NCI-H2029 treated with DMSO at 0.1 percent for 48 hours (cell line): ENCODE results near the gene EN2.
"Not testable (repeated sequence)": the region's sequence is repeated elsewhere in the genome, so short reads cannot be mapped to it uniquely, and the experiment has no call there.

Experiments used
- DNase-seq: peaks from one replicate; lab custom pipeline; 2025; lab: John Stamatoyannopoulos, UW

Gene EN2

GRCh38 chr7:155425887-155426286 is 32.0 kb upstream of the EN2 start:
- DNase-seq, result no peak

- DNase-seq, result no peak
Observed at GRCh38 chr7:155426543-155427410, 31.2 kb upstream of the EN2 start.

- no peak for DNase-seq
Observed at GRCh38 chr7:155427411-155428038, 30.4 kb upstream of the EN2 start.

GRCh38 chr7:155428171-155428834 is 29.6 kb upstream of the EN2 start:
- no peak for DNase-seq

- no peak for DNase-seq
Observed at GRCh38 chr7:155429651-155430050, 28.3 kb upstream of the EN2 start.

GRCh38 chr7:155430606-155431005 is 27.3 kb upstream of the EN2 start:
- no peak for DNase-seq

- no peak for DNase-seq
Observed at GRCh38 chr7:155431231-155431630, 26.7 kb upstream of the EN2 start.

- no peak for DNase-seq
Observed at GRCh38 chr7:155431711-155432110, 26.2 kb upstream of the EN2 start.

GRCh38 chr7:155435110-155435509 is 22.8 kb upstream of the EN2 start:
- no peak for DNase-seq

GRCh38 chr7:155437836-155438235 is 20.1 kb upstream of the EN2 start:
- no peak for DNase-seq

GRCh38 chr7:155438777-155439176 is 19.2 kb upstream of the EN2 start:
- DNase-seq, result no peak

GRCh38 chr7:155439311-155440017 is 18.5 kb upstream of the EN2 start:
- DNase-seq, result no peak

GRCh38 chr7:155440018-155440410 is 17.9 kb upstream of the EN2 start:
- DNase-seq, result no peak

GRCh38 chr7:155441856-155442255 is 16.1 kb upstream of the EN2 start:
- no peak for DNase-seq

GRCh38 chr7:155444746-155445145 is 13.2 kb upstream of the EN2 start:
- no peak for DNase-seq

GRCh38 chr7:155445606-155446005 is 12.3 kb upstream of the EN2 start:
- not testable (repeated sequence) for DNase-seq

- no peak for DNase-seq
Observed at GRCh38 chr7:155447603-155448002, 10.3 kb upstream of the EN2 start.

GRCh38 chr7:155448632-155449007 is 9.3 kb upstream of the EN2 start:
- DNase-seq, result no peak

- no peak for DNase-seq
Observed at GRCh38 chr7:155449008-155449868, 8.7 kb upstream of the EN2 start.

- DNase-seq, result no peak
Observed at GRCh38 chr7:155449869-155450557, 7.9 kb upstream of the EN2 start.

GRCh38 chr7:155450558-155450969 is 7.4 kb upstream of the EN2 start:
- DNase-seq, result no peak
